Neural cell (in vitro differentiated cells): ENCODE measurements around the gene KDM8. TPM values are rescaled to one million over a fixed set of nuclear protein-coding genes. Genes with fewer than 3 reads are reported as not detected.

Source experiments
- H2AFZ ChIP-seq: fragments of 200-600, 300-800 bp; sonication (generic), shearing (Covaris generic); 2 replicates; pipeline ENCODE4 v1.6.0; 2014; ENCODE audit warnings: low read depth, mild to moderate bottlenecking, antibody characterized with exemption, low read length, moderate library complexity
- H3F3A ChIP-seq: fragments of 200-600 bp; shearing (Covaris generic); 2 replicates; pipeline ENCODE4 v1.6.1; 2016; ENCODE audit warnings: mild to moderate bottlenecking, moderate library complexity, mixed read lengths, antibody characterized with exemption, low read length; ENCODE audit not compliant: insufficient read depth, poor library complexity, severe bottlenecking
- H3K27ac ChIP-seq: fragments of 200-600, 300-800 bp; sonication (generic), shearing (Covaris generic); 2 replicates; pipeline ENCODE4 v1.5.1; 2014; ENCODE audit warnings: mild to moderate bottlenecking, low read length, moderate library complexity
- H3K27me3 ChIP-seq: fragments of 300-800, 200-600 bp; sonication (generic), shearing (Covaris generic); 2 replicates; pipeline ENCODE4 v1.6.0; 2014; ENCODE audit warnings: mild to moderate bottlenecking, low read depth, low read length, moderate library complexity; ENCODE audit not compliant: insufficient read depth
- H3K36me3 ChIP-seq: fragments of 300-800, 200-600 bp; sonication (generic), shearing (Covaris generic); 2 replicates; pipeline ENCODE4 v1.5.1; 2014; ENCODE audit warnings: mild to moderate bottlenecking, antibody characterized with exemption, low read length, moderate library complexity; ENCODE audit not compliant: insufficient read depth
- H3K4me2 ChIP-seq: fragments of 300-800, 200-600 bp; sonication (generic), shearing (Covaris generic); 2 replicates; pipeline ENCODE4 v1.6.0; 2014; ENCODE audit warnings: mild to moderate bottlenecking, low read length
- H3K4me3 ChIP-seq: fragments of 300-800, 200-600 bp; sonication (generic), shearing (Covaris generic); 2 replicates; pipeline ENCODE4 v1.5.1; 2014; ENCODE audit warnings: mild to moderate bottlenecking, low read length, moderate library complexity
- H3K79me2 ChIP-seq: fragments of 200-600 bp; shearing (Covaris generic); replicated peaks from 2 replicates; pipeline ENCODE4 v1.6.0; 2014; ENCODE audit warnings: mild to moderate bottlenecking, low read length, moderate library complexity; ENCODE audit not compliant: insufficient read depth
- H3K9ac ChIP-seq: fragments of 300-800, 200-600 bp; sonication (generic), shearing (Covaris generic); 2 replicates; pipeline ENCODE4 v1.6.1; 2016; ENCODE audit warnings: mild to moderate bottlenecking, low read length, mixed read lengths
- H3K9me2 ChIP-seq: fragments of 200-600 bp; shearing (Covaris generic); 2 replicates; pipeline ENCODE4 v1.6.1; 2016; ENCODE audit warnings: mild to moderate bottlenecking, low read length, mixed read lengths; ENCODE audit not compliant: insufficient read depth
- H3K9me3 ChIP-seq: fragments of 200-600, 300-800 bp; sonication (generic), shearing (Covaris generic); 2 replicates; pipeline ENCODE4 v1.6.1; 2016; ENCODE audit warnings: mild to moderate bottlenecking, mixed run types, low read length, moderate library complexity, mixed read lengths
- H4K20me1 ChIP-seq: fragments of 200-600 bp; shearing (Covaris generic); 2 replicates; pipeline ENCODE4 v1.6.1; 2016; ENCODE audit warnings: mild to moderate bottlenecking, mixed run types; ENCODE audit not compliant: insufficient read depth
- CTCF ChIP-seq: fragments of 450-650 bp; IDR thresholded peaks from 2 replicates; pipeline ENCODE4 v1.5.1; 2014; ENCODE audit warnings: antibody characterized with exemption, mild to moderate bottlenecking, moderate library complexity; ENCODE audit not compliant: poor library complexity, severe bottlenecking
- EP300 ChIP-seq: fragments of 450-650 bp; conservative IDR thresholded peaks from 2 replicates; pipeline ENCODE4 v1.6.1; 2014; ENCODE audit warnings: antibody characterized with exemption, mild to moderate bottlenecking, moderate library complexity; ENCODE audit not compliant: poor library complexity, severe bottlenecking
- EZH2 ChIP-seq: fragments of 200-600, 300-800 bp; shearing (Covaris generic), sonication (generic); IDR thresholded peaks from 2 replicates; pipeline ENCODE4 v1.6.1; 2014; ENCODE audit warnings: antibody characterized with exemption, low read length, borderline replicate concordance, mild to moderate bottlenecking; ENCODE audit not compliant: insufficient read depth, poor library complexity, severe bottlenecking
- MXI1 ChIP-seq: fragments of 450-650 bp; conservative IDR thresholded peaks from 2 replicates; pipeline ENCODE4 v1.6.1; 2014; ENCODE audit warnings: antibody characterized with exemption, mild to moderate bottlenecking; ENCODE audit not compliant: poor library complexity, severe bottlenecking
- POLR2AphosphoS5 ChIP-seq: IDR thresholded peaks from 2 replicates; pipeline ENCODE4 v1.6.1; 2012
- RAD21 ChIP-seq: fragments of 450-650 bp; conservative IDR thresholded peaks from 2 replicates; pipeline ENCODE4 v1.6.1; 2014; ENCODE audit warnings: antibody characterized with exemption, mild to moderate bottlenecking, moderate library complexity
- REST ChIP-seq: IDR thresholded peaks from 2 replicates; pipeline ENCODE4 v1.6.1; 2012; ENCODE audit warnings: borderline replicate concordance
- SMC3 ChIP-seq: fragments of 450-650 bp; conservative IDR thresholded peaks from 2 replicates; pipeline ENCODE4 v1.6.1; 2014; ENCODE audit warnings: antibody characterized with exemption, mild to moderate bottlenecking, moderate library complexity; ENCODE audit not compliant: poor library complexity
- TAF1 ChIP-seq: IDR thresholded peaks from 2 replicates; pipeline ENCODE4 v1.6.1; 2012; ENCODE audit warnings: low read depth
- polyA plus RNA-seq: library from polyadenylated mRNA; depleted of rRNA; stranded (reverse); fragments of >200 nt; gene quantifications from 2 replicates; pipeline ENCODE4 v1.2.3, GENCODE V29; 2014

Gene KDM8
- polyA plus RNA-seq, 1 donor from 2014 or later: 4.0 TPM

- H3K27me3 ChIP-seq: no peaks in the 10 kb centered on the region
- H3K4me3 ChIP-seq: no peak overlapping the region
- TF ChIP-seq SMC3: no peak
- TF ChIP-seq EP300: no peak
- no peak for TF ChIP-seq TAF1
- no peak for TF ChIP-seq POLR2AphosphoS5
- TF ChIP-seq EZH2: no peak
- H3K9ac ChIP-seq: no peak overlapping the region
- no peak overlapping the region for H2AFZ ChIP-seq
- no peaks in the 10 kb centered on the region for H3F3A ChIP-seq
- no peak overlapping the region for H3K27ac ChIP-seq
- no peaks in the 10 kb centered on the region for H4K20me1 ChIP-seq
- H3K79me2 ChIP-seq: no peaks in the 10 kb centered on the region
- no peaks in the 10 kb centered on the region for H3K36me3 ChIP-seq
- no peaks in the 10 kb centered on the region for H3K9me2 ChIP-seq
- no peak overlapping the region for H3K4me2 ChIP-seq
- H3K9me3 ChIP-seq: no peaks in the 10 kb centered on the region
Observed at GRCh38 chr16:27220120-27220519, 16.8 kb downstream of the KDM8 start.

GRCh38 chr16:27220527-27220926 is 17.2 kb downstream of the KDM8 start:
- Histone ChIP-seq H3K27ac (no peak overlapping the region), H3K79me2 (no peaks in the 10 kb centered on the region), H4K20me1 (no peaks in the 10 kb centered on the region), H3K9me3 (no peaks in the 10 kb centered on the region), H3K9me2 (no peaks in the 10 kb centered on the region), H3K9ac (no peak overlapping the region), H3K4me3 (no peak overlapping the region), H2AFZ (no peak overlapping the region), H3K36me3 (no peaks in the 10 kb centered on the region), H3K27me3 (no peaks in the 10 kb centered on the region), H3F3A (no peaks in the 10 kb centered on the region), H3K4me2 (no peak overlapping the region)
- TF ChIP-seq TAF1 (no peak), CTCF (no peak), EP300 (no peak), RAD21 (no peak), REST (no peak), EZH2 (no peak), SMC3 (no peak), MXI1 (no peak), POLR2AphosphoS5 (no peak)

- no peaks in the 10 kb centered on the region for H3K9me2 ChIP-seq
- no peak overlapping the region for H3K4me3 ChIP-seq
- no peaks in the 10 kb centered on the region for H3K79me2 ChIP-seq
- no peaks in the 10 kb centered on the region for H3F3A ChIP-seq
- no peaks in the 10 kb centered on the region for H3K9me3 ChIP-seq
- no peak overlapping the region for H3K9ac ChIP-seq
- H4K20me1 ChIP-seq: no peaks in the 10 kb centered on the region
- no peak overlapping the region for H3K4me2 ChIP-seq
- H3K27ac ChIP-seq: no peak overlapping the region
- TF ChIP-seq REST: no peak
- H3K27me3 ChIP-seq: no peaks in the 10 kb centered on the region
- no peaks in the 10 kb centered on the region for H3K36me3 ChIP-seq
- H2AFZ ChIP-seq: no peak overlapping the region
Observed at GRCh38 chr16:27220991-27221390, 17.7 kb downstream of the KDM8 start.
